Naive thymus-derived CD4-positive, alpha-beta T cell (primary cell): Measurements from ENCODE around the gene NAALAD2. TPM values are rescaled to one million over a fixed set of nuclear protein-coding genes. Genes with fewer than 3 reads are reported as not detected.

Experiments used
- polyA plus RNA-seq, 2 donors: library from polyadenylated mRNA; unstranded; fragments of 300-500 nt; fragmentation: Illumina TruSeq; gene quantifications; one replicate each; pipeline ENCODE4 v1.2.3, GENCODE V29; 2021
- total RNA-seq, 6 experiments: library from RNA in 5 of 6; stranded (reverse) in 5 of 6; gene quantifications; 1 replicate in 5 of 6; 2 replicates in 1 of 6; pipeline ENCODE4 v1.2.3 and lab custom pipeline; 2021 to 2026

Gene NAALAD2
- total and polyA plus RNA-seq, 7 experiments from 2014 or later = not detected

Other genes starting within 250 kb of the NAALAD2 start
- not detected for gene TRIM49D1, start 212.4 kb upstream of the NAALAD2 start, total RNA-seq
- gene TRIM49D1, start 212.4 kb upstream of the NAALAD2 start, polyA plus RNA-seq = not detected
- gene TRIM49D2, start 210.6 kb upstream of the NAALAD2 start, total RNA-seq = not detected
- not detected for gene TRIM49D2, start 210.6 kb upstream of the NAALAD2 start, polyA plus RNA-seq
- gene TRIM64, start 168.6 kb upstream of the NAALAD2 start, total RNA-seq = not detected
- not detected for gene TRIM64, start 168.6 kb upstream of the NAALAD2 start, polyA plus RNA-seq
- not detected for gene TRIM49C, start 103.6 kb upstream of the NAALAD2 start, total RNA-seq
- not detected for gene TRIM49C, start 103.6 kb upstream of the NAALAD2 start, polyA plus RNA-seq
- not detected for gene UBTFL1, start 48.7 kb upstream of the NAALAD2 start, total RNA-seq
- gene UBTFL1, start 48.7 kb upstream of the NAALAD2 start, polyA plus RNA-seq = not detected
- 10 to 100 TPM; 64.0 to 77.3 (median 66.5) TPM for gene CHORDC1, start 88.4 kb downstream of the NAALAD2 start, total RNA-seq
- gene CHORDC1, start 88.4 kb downstream of the NAALAD2 start, polyA plus RNA-seq = 10 to 100 TPM; 16.6 to 28.3 TPM